SK-N-MC (cell line): ENCODE results near the gene ZNF433.
A peak's percentile ranks its signal among the peaks of the same experiment; 100 is the strongest.

ENCODE experiments used
- DNase-seq: peaks from one replicate; pipeline ENCODE4 v3.0.0-alpha.2; 2011; ENCODE audit warnings: low read depth, low spot score
- H3K27ac ChIP-seq: fragments of 200-600 bp; sonication (generic); 2 replicates; pipeline ENCODE4 v1.5.1; 2016; ENCODE audit warnings: mixed run types
- H3K36me3 ChIP-seq: fragments of 200-600 bp; sonication (generic); 2 replicates; pipeline ENCODE4 v1.6.1; 2017; ENCODE audit warnings: antibody characterized with exemption, low read length, mixed read lengths; ENCODE audit not compliant: insufficient read depth
- H3K4me3 ChIP-seq: fragments of 200-600 bp; sonication (generic); 2 replicates; pipeline ENCODE4 v1.5.1; 2016
- H3K9ac ChIP-seq: fragments of 200-600 bp; sonication (generic); 2 replicates; pipeline ENCODE4 v1.8.0; 2017; ENCODE audit warnings: mixed run types, mixed read lengths; ENCODE audit not compliant: insufficient read length
- H3K9me3 ChIP-seq: fragments of 200-600 bp; sonication (generic); 2 replicates; pipeline ENCODE4 v1.6.1; 2017; ENCODE audit warnings: low read depth, mild to moderate bottlenecking, antibody characterized with exemption, low read length, moderate library complexity, mixed read lengths
- EZH2 ChIP-seq: fragments of 200-600 bp; sonication (generic); IDR thresholded peaks from one replicate; pipeline ENCODE4 v1.6.1; 2017; ENCODE audit warnings: antibody characterized with exemption
- FOXP2 ChIP-seq: optimal IDR thresholded peaks from 2 replicates; pipeline ENCODE3; 2011; ENCODE audit warnings: mild to moderate bottlenecking, moderate library complexity; ENCODE audit not compliant: insufficient read depth; ENCODE audit errors: extremely low read length, control extremely low read depth
- POLR2AphosphoS5 ChIP-seq: IDR thresholded peaks from 2 replicates; pipeline ENCODE4 v1.6.1; 2012; ENCODE audit warnings: mild to moderate bottlenecking, low read depth, low read length, borderline replicate concordance

Gene ZNF433

DNA sequence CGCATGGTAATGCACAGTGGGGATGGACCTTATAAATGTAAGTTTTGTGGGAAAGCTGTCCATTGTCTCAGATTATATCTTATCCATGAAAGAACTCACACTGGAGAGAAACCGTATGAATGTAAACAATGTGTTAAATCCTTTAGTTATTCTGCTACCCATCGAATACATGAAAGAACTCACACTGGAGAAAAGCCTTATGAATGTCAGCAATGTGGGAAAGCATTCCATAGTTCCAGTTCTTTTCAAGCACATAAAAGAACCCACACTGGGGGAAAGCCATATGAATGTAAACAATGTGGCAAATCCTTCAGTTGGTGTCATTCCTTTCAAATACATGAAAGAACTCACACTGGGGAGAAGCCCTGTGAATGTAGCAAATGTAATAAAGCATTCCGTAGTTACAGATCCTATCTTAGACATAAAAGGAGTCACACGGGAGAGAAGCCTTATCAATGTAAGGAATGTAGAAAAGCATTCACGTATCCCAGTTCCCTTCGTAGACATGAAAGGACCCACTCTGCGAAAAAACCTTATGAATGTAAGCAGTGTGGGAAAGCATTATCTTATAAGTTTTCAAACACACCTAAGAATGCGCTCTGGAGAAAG, 56.9 kb downstream of the ZNF433 start:
- no peak overlapping the region for H3K4me3 ChIP-seq
- TF ChIP-seq FOXP2 (no peak), EZH2 (no peak), POLR2AphosphoS5 (no peak)
- no peak overlapping the region for H3K9ac ChIP-seq
- H3K9me3 ChIP-seq, result no peaks in the 10 kb centered on the region
- no peak for DNase-seq
- no peak overlapping the region for H3K27ac ChIP-seq
- no peaks in the 10 kb centered on the region for H3K36me3 ChIP-seq

DNA sequence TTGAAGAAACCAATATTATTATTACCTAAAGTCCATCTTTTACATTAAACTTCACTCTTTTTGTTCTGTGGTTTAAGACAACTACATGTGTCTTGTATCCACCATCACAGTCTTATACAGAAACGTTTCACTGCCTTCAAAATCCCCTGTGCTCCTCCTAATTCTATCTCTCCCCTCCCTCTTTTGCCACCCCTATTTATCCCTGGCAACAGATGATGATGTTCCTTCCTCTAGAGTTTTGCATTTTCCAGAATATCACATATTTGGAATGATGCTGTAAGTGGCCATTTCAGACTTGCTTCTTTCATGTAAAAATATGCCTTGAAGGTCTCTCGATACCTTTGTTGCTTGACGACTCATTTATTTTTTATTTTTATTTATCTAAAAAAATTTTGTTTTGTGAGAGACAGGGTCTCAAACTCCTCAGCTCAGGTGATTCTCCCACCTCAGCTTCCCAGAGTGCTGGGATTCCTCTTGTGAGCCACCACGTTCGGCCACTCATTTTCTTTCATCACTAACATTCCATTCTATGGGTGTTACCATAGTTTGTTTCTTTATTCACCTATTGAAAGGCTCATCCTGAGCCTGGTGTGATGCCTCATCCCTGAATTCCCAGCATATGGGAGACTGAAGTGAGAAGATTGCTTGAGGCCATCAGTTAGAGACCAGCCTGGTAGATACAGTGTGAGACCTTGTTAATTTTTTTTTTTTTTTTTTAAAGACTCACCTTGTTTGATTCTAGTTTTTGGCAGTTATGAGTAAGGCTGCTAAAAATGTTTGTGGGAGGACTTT, 62.3 kb downstream of the ZNF433 start:
- Histone ChIP-seq H3K27ac (no peak overlapping the region), H3K4me3 (no peak overlapping the region), H3K36me3 (no peaks in the 10 kb centered on the region), H3K9me3 (no peaks in the 10 kb centered on the region), H3K9ac (no peak overlapping the region)
- TF ChIP-seq EZH2, result no peak
- TF ChIP-seq FOXP2, result no peak
- TF ChIP-seq POLR2AphosphoS5, result no peak
- DNase-seq, result no peak

DNA sequence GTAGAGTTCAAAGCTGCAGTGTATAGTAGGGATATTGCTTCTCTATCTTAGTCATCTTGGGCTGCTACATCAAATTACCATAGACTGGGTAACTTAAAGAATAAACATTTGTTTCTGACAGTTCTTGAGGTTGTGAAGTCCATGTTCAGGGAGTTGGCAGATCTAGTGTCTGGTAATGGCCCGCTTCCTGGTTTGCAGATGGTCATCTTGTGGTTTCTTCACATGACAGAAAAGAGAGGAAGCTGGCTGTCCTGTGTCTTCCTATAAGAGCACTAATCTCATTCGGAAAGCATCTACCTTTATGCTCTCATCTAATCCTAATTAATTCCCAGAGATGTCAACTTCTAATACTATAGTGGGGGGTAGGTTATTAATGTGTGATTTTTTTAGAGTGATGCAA, 64.4 kb downstream of the ZNF433 start:
- Histone ChIP-seq H3K36me3 (no peaks in the 10 kb centered on the region), H3K4me3 (no peak overlapping the region), H3K9ac (no peak overlapping the region), H3K9me3 (no peaks in the 10 kb centered on the region), H3K27ac (no peak overlapping the region)
- DNase-seq, result no peak
- no peak for TF ChIP-seq EZH2
- TF ChIP-seq POLR2AphosphoS5, result no peak
- TF ChIP-seq FOXP2, result no peak

DNA sequence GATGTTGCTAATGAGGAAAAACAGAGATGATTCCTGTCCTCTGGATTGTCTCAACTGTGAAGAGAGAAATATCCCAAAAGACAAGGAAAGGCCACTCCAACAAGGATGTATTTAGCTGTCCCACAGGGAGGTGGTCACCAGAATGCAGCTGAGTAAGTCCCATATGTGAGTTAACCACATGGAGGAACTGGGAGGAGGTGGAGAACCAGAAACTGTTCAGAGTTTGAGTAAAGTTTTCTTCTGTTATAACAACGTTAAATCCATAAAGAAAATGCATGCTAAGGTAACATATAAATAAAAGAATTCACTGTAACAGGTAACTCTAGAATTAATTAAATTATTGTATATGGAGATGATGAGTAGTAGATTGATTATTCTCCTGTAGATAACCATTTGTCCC, 65.3 kb downstream of the ZNF433 start:
- Histone ChIP-seq H3K9me3 (no peaks in the 10 kb centered on the region), H3K27ac (no peak overlapping the region), H3K4me3 (no peak overlapping the region), H3K36me3 (no peaks in the 10 kb centered on the region), H3K9ac (no peak overlapping the region)
- DNase-seq, result no peak
- TF ChIP-seq EZH2, result no peak
- TF ChIP-seq POLR2AphosphoS5, result no peak
- TF ChIP-seq FOXP2, result no peak

DNA sequence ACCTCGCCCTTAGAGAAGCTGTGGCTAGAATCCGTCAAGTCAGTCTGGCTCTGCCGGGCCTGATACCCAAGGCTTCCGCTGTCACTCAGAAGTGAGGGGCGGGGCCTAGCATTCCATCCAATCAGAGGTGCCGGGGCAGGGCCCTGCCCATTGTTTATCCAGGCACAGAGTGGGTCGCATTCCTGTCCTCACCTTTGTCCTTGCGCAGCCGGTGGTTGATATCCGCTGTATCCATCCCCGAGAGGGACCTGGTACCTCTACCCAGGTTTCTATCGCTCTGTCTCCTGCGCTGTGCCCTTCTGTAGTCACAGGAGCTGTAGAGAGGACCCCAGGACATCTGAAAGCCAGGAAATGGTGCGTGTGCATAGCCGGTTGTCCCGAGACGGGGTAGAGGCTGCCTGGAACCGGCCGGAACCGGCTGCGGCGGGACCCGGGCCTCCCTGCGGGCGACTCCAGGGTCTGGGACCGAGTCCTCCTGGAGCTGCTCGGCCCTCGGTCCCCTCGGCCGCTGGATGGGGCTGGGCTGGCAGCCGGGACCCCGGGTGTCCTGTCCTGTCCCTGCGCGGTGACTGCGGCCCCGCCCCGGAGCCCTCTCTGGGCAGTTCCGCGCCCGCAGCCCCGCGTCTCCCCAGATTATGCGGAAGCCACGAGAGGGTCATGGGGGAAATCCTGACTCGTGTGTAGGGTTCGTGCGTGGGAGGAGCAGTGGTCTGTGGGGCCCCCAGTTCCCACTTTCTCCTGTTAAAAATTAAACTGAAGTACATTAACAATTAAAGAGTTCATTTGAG, 70.4 kb downstream of the ZNF433 start, which contains the start of gene ZNF763:
Gene ZNF763 (plus strand): TSS at position 183 of the 788 bp plus-strand sequence. CDS start 169 bp downstream, at position 352.
- no peaks in the 10 kb centered on the region for H3K36me3 ChIP-seq
- no peak for DNase-seq
- H3K9ac ChIP-seq, result no peak within 1 kb of the TSS
- no peak within 1 kb of the TSS for H3K27ac ChIP-seq
- no peaks in the 10 kb centered on the region for H3K9me3 ChIP-seq
- TF ChIP-seq EZH2, result no peak
- TF ChIP-seq FOXP2, result no peak
- TF ChIP-seq POLR2AphosphoS5, result no peak
- H3K4me3 ChIP-seq, result 0 out of 2 replicates have a peak within 1 kb of the TSS, but pooled peaks have one; percentile 22
